Measurements from ENCODE around the gene TMEM182. TPM values are rescaled to one million over a fixed set of nuclear protein-coding genes. Genes with fewer than 3 reads are reported as not detected.

Gene TMEM182
- total RNA-seq, 1 donor from 2014 or later, result 6.4 TPM

- Mint-ChIP-seq H3K4me3 (ENCODE audit: low read depth) (no peak overlapping the region), H3K27ac (no peak overlapping the region), H3K9me3 (ENCODE audit: low read depth) (peaks cover 34% of the 10 kb centered on the region), H3K36me3 (ENCODE audit: insufficient read depth) (peaks cover 46% of the 10 kb centered on the region), H3K4me1 (ENCODE audit: low read depth) (peaks cover 7% of the 10 kb centered on the region), H3K27me3 (no peaks in the 10 kb centered on the region)
- no peak for TF ChIP-seq CTCF (IDR thresholded peaks at IDR 0.05; ENCODE audit: unreplicated experiment)
- no peak for DNase-seq (ENCODE audit: low spot score, unreplicated experiment)
These were observed 36.4 kb downstream of the TMEM182 start for GRCh38 chr2:102798181-102798580.

DNA sequence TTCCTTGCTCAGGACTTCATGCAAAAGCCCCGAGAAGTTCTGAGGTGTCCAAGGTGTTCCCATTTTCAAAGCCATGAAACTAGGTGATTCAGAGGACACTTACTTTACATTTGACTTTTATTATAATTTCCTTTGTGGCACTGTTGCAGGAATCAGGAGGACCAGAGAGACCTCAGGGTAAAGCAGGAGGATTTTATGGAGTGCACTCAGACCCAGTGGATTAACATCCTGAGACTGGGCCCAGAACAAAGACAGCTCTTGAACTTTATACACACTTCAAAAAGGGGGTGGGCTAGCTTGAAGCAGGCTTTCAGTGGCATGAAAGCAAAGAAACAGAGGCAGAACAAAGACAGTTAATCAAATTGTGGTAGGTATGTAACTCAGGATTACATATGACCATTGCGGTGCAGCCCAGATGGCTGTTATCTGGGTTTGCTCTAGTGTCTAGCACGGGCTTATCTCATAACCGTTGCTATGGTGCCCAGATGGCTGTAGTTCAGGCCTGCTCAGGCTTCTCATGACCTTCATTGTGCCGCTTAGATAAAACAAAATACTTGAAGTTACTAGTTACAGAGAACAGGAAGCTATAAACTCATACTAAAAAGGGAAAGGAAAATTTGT lies 39.4 kb downstream of the TMEM182 start:
- Mint-ChIP-seq H3K27ac (no peak overlapping the region), H3K9me3 (ENCODE audit: low read depth) (peaks cover 35% of the 10 kb centered on the region), H3K4me1 (ENCODE audit: low read depth) (peaks cover 2% of the 10 kb centered on the region), H3K4me3 (ENCODE audit: low read depth) (no peak overlapping the region), H3K27me3 (no peaks in the 10 kb centered on the region), H3K36me3 (ENCODE audit: insufficient read depth) (peaks cover 55% of the 10 kb centered on the region)
- DNase-seq (ENCODE audit: low spot score, unreplicated experiment), result no peak
- TF ChIP-seq CTCF (IDR thresholded peaks at IDR 0.05; ENCODE audit: unreplicated experiment), result no peak

- peaks cover 35% of the 10 kb centered on the region for H3K9me3 Mint-ChIP-seq (ENCODE audit: low read depth)
These were observed 40.2 kb downstream of the TMEM182 start for GRCh38 chr2:102801858-102802699.

DNA sequence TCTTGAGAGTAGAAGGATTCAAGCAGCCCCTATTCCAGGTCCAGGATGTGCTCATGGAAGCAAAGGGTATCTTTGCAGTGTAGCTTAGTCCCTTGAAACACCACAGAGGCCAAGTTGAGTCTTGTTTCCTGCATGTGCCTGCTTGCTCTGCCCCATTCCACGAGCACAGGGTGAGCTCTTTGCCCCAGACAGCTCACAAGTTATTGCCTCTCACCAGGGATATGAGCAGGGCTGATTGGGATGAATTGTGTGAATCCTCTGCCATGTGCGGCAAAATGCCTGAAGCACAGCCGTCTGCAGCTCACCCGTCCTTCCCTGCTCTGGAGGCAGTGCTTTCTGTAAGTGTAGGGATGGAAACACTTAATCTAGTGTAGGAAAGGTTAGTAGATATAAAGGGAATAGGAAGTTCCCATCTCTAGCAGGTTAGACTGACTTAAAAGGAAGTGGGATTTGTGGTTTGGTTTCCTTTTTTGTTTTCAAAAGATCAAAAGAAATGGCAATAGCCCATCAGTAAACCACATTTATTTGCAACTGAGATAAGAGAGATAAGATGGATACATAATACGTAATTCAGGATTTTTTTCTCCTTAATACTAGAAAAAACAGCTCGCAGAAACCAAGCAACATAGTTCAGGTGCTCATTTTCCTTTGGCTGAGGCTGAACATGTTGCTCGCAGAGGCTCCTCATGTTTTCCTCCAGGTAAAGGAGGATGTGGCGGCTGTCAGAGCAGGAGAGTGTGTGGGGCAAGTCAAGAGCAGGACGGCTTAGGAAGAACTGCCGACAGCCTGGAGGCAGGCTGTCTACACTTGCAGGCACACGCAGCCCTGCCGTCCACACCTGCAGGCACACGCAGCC lies 41.4 kb downstream of the TMEM182 start:
- no peak for DNase-seq (ENCODE audit: low spot score, unreplicated experiment)
- H3K27ac Mint-ChIP-seq, result no peak overlapping the region
- peaks cover 50% of the 10 kb centered on the region for H3K36me3 Mint-ChIP-seq (ENCODE audit: insufficient read depth)
- TF ChIP-seq CTCF (IDR thresholded peaks at IDR 0.05; ENCODE audit: unreplicated experiment), result no peak
- no peak overlapping the region for H3K4me3 Mint-ChIP-seq (ENCODE audit: low read depth)
- no peaks in the 10 kb centered on the region for H3K4me1 Mint-ChIP-seq (ENCODE audit: low read depth)
- peaks cover 35% of the 10 kb centered on the region for H3K9me3 Mint-ChIP-seq (ENCODE audit: low read depth)
- no peaks in the 10 kb centered on the region for H3K27me3 Mint-ChIP-seq

More at GRCh38 chr2:102801858-102802699, 40.2 kb downstream of the TMEM182 start:
- Mint-ChIP-seq H3K36me3 (ENCODE audit: insufficient read depth) (peaks cover 55% of the 10 kb centered on the region), H3K27ac (no peak overlapping the region), H3K27me3 (no peaks in the 10 kb centered on the region), H3K4me1 (ENCODE audit: low read depth) (no peaks in the 10 kb centered on the region), H3K4me3 (ENCODE audit: low read depth) (no peak overlapping the region)
- TF ChIP-seq CTCF (IDR thresholded peaks at IDR 0.05; ENCODE audit: unreplicated experiment), result no peak
- no peak for DNase-seq (ENCODE audit: low spot score, unreplicated experiment)

GRCh38 chr2:102803897-102804217 lies 42.0 kb downstream of the TMEM182 start:
- DNase-seq (ENCODE audit: low spot score, unreplicated experiment), result no peak
- Mint-ChIP-seq H3K4me3 (ENCODE audit: low read depth) (no peak overlapping the region), H3K4me1 (ENCODE audit: low read depth) (no peaks in the 10 kb centered on the region), H3K9me3 (ENCODE audit: low read depth) (peaks cover 35% of the 10 kb centered on the region), H3K27me3 (no peaks in the 10 kb centered on the region), H3K27ac (no peak overlapping the region), H3K36me3 (ENCODE audit: insufficient read depth) (peaks cover 48% of the 10 kb centered on the region)
- TF ChIP-seq CTCF (IDR thresholded peaks at IDR 0.05; ENCODE audit: unreplicated experiment), result no peak
